GM23338 (cell line): ENCODE results near the gene NECAB3. TPM values are rescaled to one million over a fixed set of nuclear protein-coding genes. Genes with fewer than 3 reads are reported as not detected.
A peak's percentile ranks its signal among the peaks of the same experiment; 100 is the strongest.

Experiments
- ATAC-seq: fragments of 200-7000 bp; cut with Tn5 transposase; 3 replicates; pipeline ENCODE4 v1.9.1; 2020
- DNase-seq: peaks from one replicate; pipeline ENCODE4 v3.0.0-alpha.2; 2015; ENCODE audit warnings: low spot score
- H2AFZ ChIP-seq: fragments of 200-600 bp; sonication (generic); 2 replicates; pipeline ENCODE4 v1.8.0; 2016; ENCODE audit warnings: antibody characterized with exemption, mild to moderate bottlenecking, moderate library complexity
- H3F3A ChIP-seq: fragments of 200-600 bp; sonication (generic); replicated peaks from 2 replicates; pipeline ENCODE4 v1.8.0; 2017; ENCODE audit warnings: antibody characterized with exemption, mixed run types, low read depth
- H3K27ac ChIP-seq: fragments of 200-600 bp; sonication (generic); 2 replicates; pipeline ENCODE4 v1.6.1; 2016; ENCODE audit warnings: low read depth
- H3K27me3 ChIP-seq: fragments of 200-600 bp; sonication (generic); 2 replicates; pipeline ENCODE4 v1.8.0; 2016; ENCODE audit warnings: mild to moderate bottlenecking, mixed run types, moderate library complexity; ENCODE audit not compliant: insufficient read depth
- H3K36me3 ChIP-seq: fragments of 200-600 bp; sonication (generic); 2 replicates; pipeline ENCODE4 v1.8.0; 2016; ENCODE audit warnings: mild to moderate bottlenecking; ENCODE audit not compliant: insufficient read depth
- H3K4me1 ChIP-seq: fragments of 200-600 bp; sonication (generic); 2 replicates; pipeline ENCODE4 v1.8.0; 2016; ENCODE audit warnings: mild to moderate bottlenecking, moderate library complexity; ENCODE audit not compliant: insufficient read depth
- H3K4me2 ChIP-seq: fragments of 200-600 bp; sonication (generic); 2 replicates; pipeline ENCODE4 v1.7.1; 2017; ENCODE audit warnings: mixed run types
- H3K4me3 ChIP-seq: fragments of 200-600 bp; sonication (generic); 2 replicates; pipeline ENCODE4 v1.6.1; 2016; ENCODE audit warnings: mixed run types
- H3K79me2 ChIP-seq: fragments of 200-600 bp; sonication (generic); replicated peaks from 2 replicates; pipeline ENCODE4 v1.8.0; 2017; ENCODE audit warnings: mild to moderate bottlenecking; ENCODE audit not compliant: insufficient read depth
- H3K9me2 ChIP-seq: fragments of 200-600 bp; sonication (generic); 2 replicates; pipeline ENCODE4 v1.8.0; 2017; ENCODE audit not compliant: insufficient read depth
- H4K20me1 ChIP-seq: fragments of 200-600 bp; sonication (generic); replicated peaks from 2 replicates; pipeline ENCODE4 v1.8.0; 2017; ENCODE audit warnings: mild to moderate bottlenecking; ENCODE audit not compliant: insufficient read depth
- H3K27ac Mint-ChIP-seq: 2 replicates; pipeline ENCODE4 v1.8.0; 2020; ENCODE audit warnings: inconsistent platforms, mild to moderate bottlenecking, moderate library complexity, mixed read lengths
- H3K27me3 Mint-ChIP-seq: 3 replicates; pipeline ENCODE4 v1.8.0; 2022; ENCODE audit warnings: low read depth, mild to moderate bottlenecking, moderate library complexity, mixed read lengths, inconsistent platforms; ENCODE audit not compliant: insufficient read depth, poor library complexity
- H3K36me3 Mint-ChIP-seq: 3 replicates; pipeline ENCODE4 v1.8.0; 2021; ENCODE audit warnings: low read depth, mild to moderate bottlenecking, inconsistent platforms, moderate library complexity, mixed read lengths
- H3K4me1 Mint-ChIP-seq: 3 replicates; pipeline ENCODE4 v1.8.0; 2020; ENCODE audit warnings: mild to moderate bottlenecking, inconsistent platforms, mixed read lengths
- H3K4me3 Mint-ChIP-seq: 3 replicates; pipeline ENCODE4 v1.8.0; 2021; ENCODE audit warnings: moderate library complexity, mild to moderate bottlenecking, inconsistent platforms, mixed read lengths
- H3K9me3 Mint-ChIP-seq: 3 replicates; pipeline ENCODE4 v1.8.0; 2020; ENCODE audit warnings: moderate library complexity, mild to moderate bottlenecking, inconsistent platforms, mixed read lengths
- CREB1 ChIP-seq: fragments of 250-450 bp; sonication (Bioruptor Pico); IDR thresholded peaks from 2 replicates; pipeline ENCODE4 v1.5.0; 2020; ENCODE audit warnings: low read depth, mild to moderate bottlenecking, moderate library complexity
- CTCF ChIP-seq, 2 experiments: fragments of 200-600 bp in 1 of 2; sonication (generic) in 1 of 2; conservative IDR thresholded peaks; 2 replicates each; pipeline versions ENCODE4 v1.5.1 to v1.6.1; 2016 to 2017; ENCODE audit warnings: antibody characterized with exemption in 2 of 2, low read depth in 2 of 2, mild to moderate bottlenecking in 2 of 2, moderate library complexity in 1 of 2
- EZH2 ChIP-seq: fragments of 200-600 bp; sonication (generic); IDR thresholded peaks from one replicate; pipeline ENCODE4 v1.8.0; 2017; ENCODE audit warnings: antibody characterized with exemption, mild to moderate bottlenecking, low read depth; ENCODE audit not compliant: unreplicated experiment
- EZH2phosphoT487 ChIP-seq: fragments of 200-600 bp; sonication (generic); IDR thresholded peaks from one replicate; pipeline ENCODE4 v1.8.1; 2018; ENCODE audit warnings: antibody characterized with exemption; ENCODE audit not compliant: unreplicated experiment
- JUNB ChIP-seq: IDR thresholded peaks from one replicate; pipeline ENCODE4 v1.6.1; 2016; ENCODE audit warnings: antibody characterized with exemption; ENCODE audit not compliant: unreplicated experiment
- NANOG ChIP-seq: IDR thresholded peaks from 2 replicates; pipeline ENCODE4 v1.6.1; 2016; ENCODE audit warnings: antibody characterized with exemption, borderline replicate concordance
- POLR2AphosphoS5 ChIP-seq: IDR thresholded peaks from 2 replicates; pipeline ENCODE4 v1.6.1; 2016; ENCODE audit warnings: antibody characterized with exemption, low read depth
- REST ChIP-seq: IDR thresholded peaks from one replicate; pipeline ENCODE4 v1.6.1; 2018; ENCODE audit warnings: antibody characterized with exemption; ENCODE audit not compliant: unreplicated experiment
- STAT1 ChIP-seq: IDR thresholded peaks from one replicate; pipeline ENCODE4 v1.6.1; 2016; ENCODE audit warnings: antibody characterized with exemption; ENCODE audit not compliant: unreplicated experiment
- ZNF114 ChIP-seq: fragments of 250-450 bp; sonication (Bioruptor Pico); IDR thresholded peaks from 2 replicates; pipeline ENCODE4 v1.5.0; 2020; ENCODE audit warnings: mild to moderate bottlenecking, moderate library complexity
- ZNF331 ChIP-seq: fragments of 250-450 bp; sonication (Bioruptor Pico); IDR thresholded peaks from 2 replicates; pipeline ENCODE4 v1.5.0; 2020; ENCODE audit warnings: low read depth, mild to moderate bottlenecking, moderate library complexity
- polyA plus RNA-seq: library from polyadenylated mRNA; unstranded; fragments of >200 nt; fragmentation: Nextera tagmentation; extraction: Ambion mirVana; gene quantifications from 2 replicates; pipeline ENCODE4 v1.2.1, GENCODE V29; 2016
- total RNA-seq: library from RNA; depleted of rRNA; stranded (reverse); fragments of >200 nt; shearing (Covaris generic); gene quantifications from 2 replicates; pipeline ENCODE4 v1.2.3, GENCODE V29; 2014
- TF ChIP-seq, protein P1 (sequence below): IDR thresholded peaks from 2 replicates; pipeline ENCODE4 v1.6.1; 2016; ENCODE audit warnings: antibody characterized with exemption
- TF ChIP-seq, protein P2 (sequence below): fragments of 250-450 bp; sonication (Bioruptor Pico); IDR thresholded peaks from 2 replicates; pipeline ENCODE4 v1.5.0; 2020; ENCODE audit warnings: mild to moderate bottlenecking, moderate library complexity

NECAB3 gene
- total and polyA plus RNA-seq, 2 experiments from 2014 or later: 8.5 to 28.4 TPM

DNA sequence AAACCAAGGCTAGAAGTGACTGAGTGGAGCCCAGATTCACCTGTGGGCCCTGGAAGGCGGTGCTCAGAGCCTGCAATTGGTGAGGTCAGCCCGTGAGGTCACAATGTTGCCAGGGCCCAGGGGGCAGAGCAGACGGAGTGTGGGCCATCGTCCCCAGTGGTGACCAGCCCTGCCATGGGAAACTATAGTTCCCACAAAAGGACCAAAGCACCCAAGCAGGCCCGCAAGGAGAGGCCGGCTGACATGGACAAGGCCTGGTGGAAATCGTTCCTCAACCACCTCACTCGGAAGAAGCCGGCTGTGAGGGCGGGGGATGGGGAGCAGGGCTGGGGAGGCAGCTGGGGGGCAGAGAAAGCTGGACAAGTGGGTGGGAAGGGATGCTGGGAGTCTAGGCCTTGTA lies 12.1 kb downstream of the NECAB3 start, which contains the start of gene C20orf144:
TSS of gene C20orf144 (plus strand) at position 156 of the 400 bp plus-strand sequence. CDS start at position 175, 19 bp downstream.
- H2AFZ ChIP-seq: peak within 1 kb of the TSS; percentile 86
- Mint-ChIP-seq H3K9me3 (no peaks in the 10 kb centered on the region), H3K36me3 (no peaks in the 10 kb centered on the region; the same call in 2 of the 3 replicates), H3K4me3 (peak within 1 kb of the TSS; percentile 76), H3K27ac (no peak within 1 kb of the TSS), H3K27me3 (peaks cover 25% of the 10 kb centered on the region), H3K4me1 (peaks cover 28% of the 10 kb centered on the region)
- no peak for ATAC-seq
- H3K4me2 ChIP-seq: peak within 1 kb of the TSS; percentile 91
- H3K27ac ChIP-seq: no peak within 1 kb of the TSS
- H3K4me3 ChIP-seq: peak within 1 kb of the TSS; percentile 90
- no peak for DNase-seq
- TF ChIP-seq CREB1: no peak
- TF ChIP-seq REST: no peak
- no peak for TF ChIP-seq EZH2
- TF ChIP-seq NANOG: no peak
- TF ChIP-seq JUNB: no peak
- no peak for TF ChIP-seq ZNF114 (CRISPR knock-in tag)
- no peak for TF ChIP-seq EZH2phosphoT487
- no peak for TF ChIP-seq ZNF331
- no peak for TF ChIP-seq POLR2AphosphoS5
- TF ChIP-seq, protein P1, sequence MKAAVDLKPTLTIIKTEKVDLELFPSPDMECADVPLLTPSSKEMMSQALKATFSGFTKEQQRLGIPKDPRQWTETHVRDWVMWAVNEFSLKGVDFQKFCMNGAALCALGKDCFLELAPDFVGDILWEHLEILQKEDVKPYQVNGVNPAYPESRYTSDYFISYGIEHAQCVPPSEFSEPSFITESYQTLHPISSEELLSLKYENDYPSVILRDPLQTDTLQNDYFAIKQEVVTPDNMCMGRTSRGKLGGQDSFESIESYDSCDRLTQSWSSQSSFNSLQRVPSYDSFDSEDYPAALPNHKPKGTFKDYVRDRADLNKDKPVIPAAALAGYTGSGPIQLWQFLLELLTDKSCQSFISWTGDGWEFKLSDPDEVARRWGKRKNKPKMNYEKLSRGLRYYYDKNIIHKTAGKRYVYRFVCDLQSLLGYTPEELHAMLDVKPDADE: no peak
- TF ChIP-seq, protein P2, sequence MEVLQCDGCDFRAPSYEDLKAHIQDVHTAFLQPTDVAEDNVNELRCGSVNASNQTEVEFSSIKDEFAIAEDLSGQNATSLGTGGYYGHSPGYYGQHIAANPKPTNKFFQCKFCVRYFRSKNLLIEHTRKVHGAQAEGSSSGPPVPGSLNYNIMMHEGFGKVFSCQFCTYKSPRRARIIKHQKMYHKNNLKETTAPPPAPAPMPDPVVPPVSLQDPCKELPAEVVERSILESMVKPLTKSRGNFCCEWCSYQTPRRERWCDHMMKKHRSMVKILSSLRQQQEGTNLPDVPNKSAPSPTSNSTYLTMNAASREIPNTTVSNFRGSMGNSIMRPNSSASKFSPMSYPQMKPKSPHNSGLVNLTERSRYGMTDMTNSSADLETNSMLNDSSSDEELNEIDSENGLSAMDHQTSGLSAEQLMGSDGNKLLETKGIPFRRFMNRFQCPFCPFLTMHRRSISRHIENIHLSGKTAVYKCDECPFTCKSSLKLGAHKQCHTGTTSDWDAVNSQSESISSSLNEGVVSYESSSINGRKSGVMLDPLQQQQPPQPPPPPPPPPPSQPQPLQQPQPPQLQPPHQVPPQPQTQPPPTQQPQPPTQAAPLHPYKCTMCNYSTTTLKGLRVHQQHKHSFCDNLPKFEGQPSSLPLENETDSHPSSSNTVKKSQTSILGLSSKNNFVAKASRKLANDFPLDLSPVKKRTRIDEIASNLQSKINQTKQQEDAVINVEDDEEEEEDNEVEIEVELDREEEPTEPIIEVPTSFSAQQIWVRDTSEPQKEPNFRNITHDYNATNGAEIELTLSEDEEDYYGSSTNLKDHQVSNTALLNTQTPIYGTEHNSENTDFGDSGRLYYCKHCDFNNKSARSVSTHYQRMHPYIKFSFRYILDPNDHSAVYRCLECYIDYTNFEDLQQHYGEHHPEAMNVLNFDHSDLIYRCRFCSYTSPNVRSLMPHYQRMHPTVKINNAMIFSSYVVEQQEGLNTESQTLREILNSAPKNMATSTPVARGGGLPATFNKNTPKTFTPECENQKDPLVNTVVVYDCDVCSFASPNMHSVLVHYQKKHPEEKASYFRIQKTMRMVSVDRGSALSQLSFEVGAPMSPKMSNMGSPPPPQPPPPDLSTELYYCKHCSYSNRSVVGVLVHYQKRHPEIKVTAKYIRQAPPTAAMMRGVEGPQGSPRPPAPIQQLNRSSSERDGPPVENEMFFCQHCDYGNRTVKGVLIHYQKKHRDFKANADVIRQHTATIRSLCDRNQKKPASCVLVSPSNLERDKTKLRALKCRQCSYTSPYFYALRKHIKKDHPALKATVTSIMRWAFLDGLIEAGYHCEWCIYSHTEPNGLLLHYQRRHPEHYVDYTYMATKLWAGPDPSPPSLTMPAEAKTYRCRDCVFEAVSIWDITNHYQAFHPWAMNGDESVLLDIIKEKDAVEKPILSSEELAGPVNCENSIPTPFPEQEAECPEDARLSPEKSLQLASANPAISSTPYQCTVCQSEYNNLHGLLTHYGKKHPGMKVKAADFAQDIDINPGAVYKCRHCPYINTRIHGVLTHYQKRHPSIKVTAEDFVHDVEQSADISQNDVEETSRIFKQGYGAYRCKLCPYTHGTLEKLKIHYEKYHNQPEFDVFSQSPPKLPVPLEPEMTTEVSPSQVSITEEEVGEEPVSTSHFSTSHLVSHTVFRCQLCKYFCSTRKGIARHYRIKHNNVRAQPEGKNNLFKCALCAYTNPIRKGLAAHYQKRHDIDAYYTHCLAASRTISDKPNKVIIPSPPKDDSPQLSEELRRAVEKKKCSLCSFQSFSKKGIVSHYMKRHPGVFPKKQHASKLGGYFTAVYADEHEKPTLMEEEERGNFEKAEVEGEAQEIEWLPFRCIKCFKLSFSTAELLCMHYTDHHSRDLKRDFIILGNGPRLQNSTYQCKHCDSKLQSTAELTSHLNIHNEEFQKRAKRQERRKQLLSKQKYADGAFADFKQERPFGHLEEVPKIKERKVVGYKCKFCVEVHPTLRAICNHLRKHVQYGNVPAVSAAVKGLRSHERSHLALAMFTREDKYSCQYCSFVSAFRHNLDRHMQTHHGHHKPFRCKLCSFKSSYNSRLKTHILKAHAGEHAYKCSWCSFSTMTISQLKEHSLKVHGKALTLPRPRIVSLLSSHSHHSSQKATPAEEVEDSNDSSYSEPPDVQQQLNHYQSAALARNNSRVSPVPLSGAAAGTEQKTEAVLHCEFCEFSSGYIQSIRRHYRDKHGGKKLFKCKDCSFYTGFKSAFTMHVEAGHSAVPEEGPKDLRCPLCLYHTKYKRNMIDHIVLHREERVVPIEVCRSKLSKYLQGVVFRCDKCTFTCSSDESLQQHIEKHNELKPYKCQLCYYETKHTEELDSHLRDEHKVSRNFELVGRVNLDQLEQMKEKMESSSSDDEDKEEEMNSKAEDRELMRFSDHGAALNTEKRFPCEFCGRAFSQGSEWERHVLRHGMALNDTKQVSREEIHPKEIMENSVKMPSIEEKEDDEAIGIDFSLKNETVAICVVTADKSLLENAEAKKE (CRISPR knock-in tag): no peak
- no peak for TF ChIP-seq CTCF (conservative IDR thresholded peaks at IDR 0.05; ENCODE audit: low read depth in 2 of 2)
- TF ChIP-seq STAT1: no peak
- no peaks in the 10 kb centered on the region for H3K9me2 ChIP-seq
- H3F3A ChIP-seq: peaks cover 11% of the 10 kb centered on the region; the same call in 1 of the 2 replicates
- no peaks in the 10 kb centered on the region for H3K36me3 ChIP-seq
- H3K27me3 ChIP-seq: peaks cover 6% of the 10 kb centered on the region; the same call in 1 of the 2 replicates
- H3K4me1 ChIP-seq: peaks cover 14% of the 10 kb centered on the region; the same call in 1 of the 2 replicates
- no peaks in the 10 kb centered on the region for H3K79me2 ChIP-seq
- H4K20me1 ChIP-seq: no peaks in the 10 kb centered on the region; the same call in 1 of the 2 replicates
